H1 (cell line): ENCODE results near the gene MFAP5. TPM values are rescaled to one million over a fixed set of nuclear protein-coding genes. Genes with fewer than 3 reads are reported as not detected.

ENCODE experiments used
- CTCF ChIA-PET: fragments of 300-600 bp; sonication (Branson Sonifier 250); formaldehyde crosslinking; loops from one replicate; lab custom pipeline; 2021; ENCODE audit not compliant: partially characterized antibody; lab: Charles Lee
- POLR2A ChIA-PET: fragments of 300-600 bp; sonication (Branson Sonifier 250); formaldehyde crosslinking; loops from one replicate; lab custom pipeline; 2021; ENCODE audit warnings: inconsistent platforms; ENCODE audit not compliant: partially characterized antibody; lab: Charles Lee
- DNase-seq, 2 experiments: peaks; one replicate each; pipeline versions ENCODE4 v3.0.0 to v3.0.0-alpha.2; 2010 to 2022; ENCODE audit warnings: low spot score in 2 of 2, low read depth in 1 of 2, mixed read lengths in 1 of 2
- FAIRE-seq: peaks from 2 replicates; lab custom pipeline; 2011; peaks lifted over from hg19 to GRCh38; lab: Jason Lieb, UNC
- H2AFZ ChIP-seq: 2 replicates; pipeline ENCODE4 v1.8.1; 2012; ENCODE audit warnings: low read length, inconsistent platforms
- H2AK5ac ChIP-seq: 2 replicates; pipeline ENCODE4 v1.6.1; 2013; ENCODE audit warnings: low read depth, low read length
- H2BK120ac ChIP-seq: replicated peaks from 2 replicates; pipeline ENCODE3; 2013; ENCODE audit warnings: low read depth, low read length, inconsistent platforms
- H2BK12ac ChIP-seq: 2 replicates; pipeline ENCODE4 v1.6.1; 2013; ENCODE audit warnings: low read depth, low read length
- H2BK15ac ChIP-seq: 2 replicates; pipeline ENCODE4 v1.6.1; 2013; ENCODE audit warnings: low read length
- H2BK20ac ChIP-seq: 2 replicates; pipeline ENCODE4 v1.6.1; 2013; ENCODE audit warnings: low read length
- H2BK5ac ChIP-seq: 2 replicates; pipeline ENCODE4 v1.6.1; 2013; ENCODE audit warnings: low read depth, low read length
- H3K14ac ChIP-seq: 2 replicates; pipeline ENCODE4 v1.6.1; 2013; ENCODE audit warnings: inconsistent platforms; ENCODE audit not compliant: insufficient read length
- H3K18ac ChIP-seq: 2 replicates; pipeline ENCODE4 v1.6.1; 2013; ENCODE audit warnings: low read length; ENCODE audit errors: extremely low read depth
- H3K23ac ChIP-seq: 2 replicates; pipeline ENCODE4 v1.6.1; 2013; ENCODE audit warnings: inconsistent platforms; ENCODE audit not compliant: insufficient read length
- H3K23me2 ChIP-seq: 2 replicates; pipeline ENCODE4 v1.6.1; 2013; ENCODE audit warnings: low read depth, low read length
- H3K27ac ChIP-seq: 2 replicates; pipeline ENCODE4 v1.6.1; 2011; ENCODE audit warnings: low read depth, low read length, inconsistent platforms
- H3K27me3 ChIP-seq, 4 experiments: replicated peaks in 1 of 4; 1 replicate in 1 of 4; 2 replicates in 3 of 4; pipeline versions ENCODE4 v1.6.1 to v1.8.1; 2011 to 2013; ENCODE audit warnings: low read length in 3 of 4, mild to moderate bottlenecking in 3 of 4, inconsistent platforms in 2 of 4, mixed read lengths in 2 of 4, moderate library complexity in 1 of 4; ENCODE audit not compliant: control insufficient read depth in 3 of 4, insufficient read depth in 3 of 4; ENCODE audit errors: extremely low read depth in 1 of 4
- H3K36me3 ChIP-seq, 4 experiments: 2 replicates each; pipeline versions ENCODE4 v1.6.1 to v1.8.1; 2011 to 2013; ENCODE audit warnings: mild to moderate bottlenecking in 4 of 4, low read length in 3 of 4, moderate library complexity in 2 of 4, control low read depth in 1 of 4, inconsistent platforms in 1 of 4; ENCODE audit not compliant: insufficient read depth in 4 of 4, control insufficient read depth in 2 of 4
- H3K4ac ChIP-seq: replicated peaks from 2 replicates; pipeline ENCODE3; 2013; ENCODE audit warnings: low read length, low read depth, mixed read lengths, inconsistent platforms; ENCODE audit not compliant: insufficient read length
- H3K4me1 ChIP-seq, 4 experiments: replicated peaks in 1 of 4; 1 replicate in 1 of 4; 2 replicates in 3 of 4; pipeline versions ENCODE4 v1.6.1 to v1.8.1; 2011 to 2013; ENCODE audit warnings: low read length in 3 of 4, inconsistent platforms in 2 of 4, mixed read lengths in 1 of 4; ENCODE audit not compliant: insufficient read depth in 4 of 4, control insufficient read depth in 3 of 4
- H3K4me2 ChIP-seq, 2 experiments: 2 replicates each; pipeline versions ENCODE4 v1.6.1 to v1.8.1; 2011 to 2013; ENCODE audit warnings: low read depth in 2 of 2, low read length in 2 of 2, control low read depth in 1 of 2, inconsistent platforms in 1 of 2, mild to moderate bottlenecking in 1 of 2; ENCODE audit not compliant: insufficient read depth in 1 of 2
- H3K4me3 ChIP-seq, 4 experiments: fragments of 200-600, 300-600 bp in 1 of 4; sonication (generic), shearing (Covaris generic), sonication (Bioruptor Twin) in 1 of 4; 2 replicates each; pipeline versions ENCODE4 v1.5.1 to v1.8.1; 2011 to 2016; ENCODE audit warnings: low read length in 4 of 4, low read depth in 3 of 4, control low read depth in 2 of 4, inconsistent platforms in 2 of 4, mild to moderate bottlenecking in 2 of 4, mixed read lengths in 1 of 4, moderate library complexity in 1 of 4; ENCODE audit not compliant: insufficient read depth in 2 of 4; ENCODE audit errors: extremely low read depth in 1 of 4
- H3K56ac ChIP-seq: replicated peaks from 2 replicates; pipeline ENCODE3; 2013; ENCODE audit warnings: low read depth, mild to moderate bottlenecking, mixed read lengths, low read length, inconsistent platforms; ENCODE audit not compliant: insufficient read length
- H3K79me1 ChIP-seq: 2 replicates; pipeline ENCODE4 v1.6.1; 2013; ENCODE audit warnings: low read depth, low read length, control low read depth
- H3K79me2 ChIP-seq, 2 experiments: 2 replicates each; pipeline versions ENCODE4 v1.6.1 to v1.8.1; 2012 to 2013; ENCODE audit warnings: low read length in 2 of 2, mild to moderate bottlenecking in 2 of 2, inconsistent platforms in 1 of 2; ENCODE audit not compliant: insufficient read depth in 2 of 2, control insufficient read depth in 1 of 2
- H3K9ac ChIP-seq, 4 experiments: replicated peaks in 1 of 4; 1 replicate in 1 of 4; 2 replicates in 3 of 4; pipeline versions ENCODE4 v1.6.1 to v1.8.1; 2011 to 2013; ENCODE audit warnings: low read depth in 3 of 4, low read length in 3 of 4, control low read depth in 2 of 4, mild to moderate bottlenecking in 2 of 4, moderate library complexity in 2 of 4, inconsistent platforms in 1 of 4; ENCODE audit errors: extremely low read depth in 1 of 4
- H3K9me3 ChIP-seq, 2 experiments: 2 replicates each; pipeline versions ENCODE4 v1.6.1 to v1.8.1; 2012 to 2013; ENCODE audit warnings: mild to moderate bottlenecking in 2 of 2, moderate library complexity in 2 of 2, control low read depth in 1 of 2, inconsistent platforms in 1 of 2, low read depth in 1 of 2, low read length in 1 of 2, mixed read lengths in 1 of 2; ENCODE audit not compliant: insufficient read depth in 2 of 2
- H4K20me1 ChIP-seq, 2 experiments: replicated peaks in 1 of 2; 2 replicates each; pipeline versions ENCODE3 to v1.8.1; 2011 to 2013; ENCODE audit warnings: inconsistent platforms in 2 of 2, low read length in 2 of 2, mild to moderate bottlenecking in 1 of 2; ENCODE audit not compliant: insufficient read depth in 2 of 2, control insufficient read depth in 1 of 2
- H4K5ac ChIP-seq: 2 replicates; pipeline ENCODE4 v1.6.1; 2013; ENCODE audit warnings: low read length, low read depth, mixed read lengths, inconsistent platforms; ENCODE audit not compliant: insufficient read length
- H4K8ac ChIP-seq: 2 replicates; pipeline ENCODE4 v1.8.0; 2013; ENCODE audit warnings: mild to moderate bottlenecking, moderate library complexity, low read length, inconsistent platforms; ENCODE audit not compliant: insufficient read depth; ENCODE audit errors: extremely low read depth
- H4K91ac ChIP-seq: replicated peaks from 2 replicates; pipeline ENCODE3; 2013; ENCODE audit warnings: low read length, mixed read lengths, inconsistent platforms; ENCODE audit not compliant: insufficient read length
- TAF1 ChIP-seq: IDR thresholded peaks from 2 replicates; pipeline ENCODE4 v1.6.1; 2011; ENCODE audit warnings: mild to moderate bottlenecking, low read depth, low read length
- whole genome bisulfite sequencing, 2 experiments: shearing (Covaris generic) in 1 of 2; methylation state at CpG; one replicate each; pipeline versions ENCODE4 v1.1.6 to v1.1.7; 2013 to 2015; ENCODE audit warnings: low lambda C conversion rate in 2 of 2, mixed read lengths in 2 of 2, inconsistent platforms in 1 of 2, low coverage in 1 of 2, missing lambda C conversion rate in 1 of 2; ENCODE audit not compliant: insufficient replicate concordance in 2 of 2, insufficient coverage in 1 of 2, insufficient read length in 1 of 2; ENCODE audit errors: extremely low coverage in 1 of 2, missing lambda C conversion rate in 1 of 2; 5-methylcytosine and 5-hydroxymethylcytosine counted together
- polyA plus RNA-seq, 7 experiments: library from polyadenylated mRNA; depleted of rRNA in 3 of 7; stranded (reverse) in 5 of 7; unstranded in 2 of 7; fragments of >200 nt in 5 of 7; fragments of 200-250 nt in 2 of 7; gene quantifications; 1 replicate in 5 of 7; 2 replicates in 1 of 7; 4 replicates in 1 of 7; pipeline versions ENCODE4 v1.2.1 to v1.2.3, GENCODE V29; 2011 to 2013; ENCODE audit warnings: missing spikeins in 2 of 7, mixed read lengths in 2 of 7
- total RNA-seq: library from RNA; stranded (reverse); fragmentation: NEBNext Ultra II Directional; extraction: Animal tissue kit (Norgen Biotek cat#: 25700); gene quantifications from 2 replicates; pipeline ENCODE4 v1.2.1, GENCODE V29; 2021

MFAP5 gene
- total and polyA plus RNA-seq, 2 of the 8 experiments (the other 6 are each of a cell fraction or from before 2014, with no cell fraction given): 0.60 to 0.86 TPM

DNA sequence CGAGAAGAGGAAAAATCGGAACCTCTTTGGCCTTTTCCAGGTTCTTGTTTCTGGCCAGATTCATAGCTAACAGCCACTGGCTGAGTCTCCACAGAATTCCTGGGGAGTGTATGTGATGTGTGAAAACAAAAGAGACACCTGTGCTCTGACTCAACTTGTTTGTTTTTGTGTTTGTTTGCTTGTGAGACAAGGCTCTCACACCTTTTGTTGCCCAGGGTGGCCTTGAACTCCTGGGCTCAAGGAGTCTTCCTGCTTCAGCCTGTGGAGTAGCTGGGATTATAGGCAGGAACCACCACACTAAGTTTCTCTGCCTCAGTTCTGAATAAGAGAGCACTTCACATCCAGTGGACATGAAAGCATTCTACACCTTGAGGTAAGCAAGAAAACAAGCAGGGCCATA, 22.7 kb downstream of the MFAP5 start:
- no peak overlapping the region for H4K8ac ChIP-seq
- H4K20me1 ChIP-seq: no peaks in the 10 kb centered on the region
- CTCF ChIA-PET: interaction anchor here (1.7 kb wide), 1 partner anchor 9 kb away, joined by 4 read pairs; no protein-coding TSS in a partner anchor
- no peak overlapping the region for H3K4ac ChIP-seq
- 82% methylated on average over 2 of the region's 2 CpGs; no CpG with 5 or more reads in 1 of the 2 experiments for WGBS, 2 experiments
- H3K23ac ChIP-seq: no peak overlapping the region
- H3K4me3 ChIP-seq: no peak overlapping the region
- H3K14ac ChIP-seq: no peak overlapping the region
- H2BK20ac ChIP-seq: no peak overlapping the region
- FAIRE-seq (no peak), DNase-seq (no peak)
- H4K91ac ChIP-seq: no peak overlapping the region
- H3K36me3 ChIP-seq: no peaks in the 10 kb centered on the region
- H3K4me2 ChIP-seq: no peak overlapping the region; a peak in 1 of 4 replicates
- H3K4me1 ChIP-seq: peaks cover 2 to 18% (median 9%) of the 10 kb centered on the region in 4 experiments; a peak in 5 of 7 replicates
- H3K23me2 ChIP-seq: no peaks in the 10 kb centered on the region
- no peak overlapping the region for H2BK15ac ChIP-seq
- H3K27ac ChIP-seq: no peak overlapping the region
- H3K56ac ChIP-seq: no peak overlapping the region
- H2BK5ac ChIP-seq: no peak overlapping the region; the same call in 1 of the 2 replicates
- H2AFZ ChIP-seq: peak overlapping the region; percentile 16
- no peaks in the 10 kb centered on the region for H3K79me2 ChIP-seq
- no peak overlapping the region for H4K5ac ChIP-seq
- no peaks in the 10 kb centered on the region; a peak in 1 of 7 replicates for H3K27me3 ChIP-seq
- H2BK12ac ChIP-seq: peak overlapping the region; percentile 44; the same call in 1 of the 2 replicates
- no peak overlapping the region for H2BK120ac ChIP-seq
- H2AK5ac ChIP-seq: 0 out of 2 replicates have a peak overlapping the region, but pooled peaks have one; percentile 46
- H3K79me1 ChIP-seq: no peaks in the 10 kb centered on the region
- TF ChIP-seq TAF1: no peak
- peak overlapping the region; percentile 10; the same call in 1 of the 2 replicates for H3K18ac ChIP-seq
- H3K9me3 ChIP-seq: no peaks in the 10 kb centered on the region; a peak in 1 of 4 replicates
- H3K9ac ChIP-seq: no peak overlapping the region
- POLR2A ChIA-PET: no interaction called here
